Neural cell (in vitro differentiated cells): ENCODE data around the gene EEF2K. TPM values are rescaled to one million over a fixed set of nuclear protein-coding genes. Genes with fewer than 3 reads are reported as not detected.

ENCODE experiments used
- H2AFZ ChIP-seq: fragments of 200-600, 300-800 bp; sonication (generic), shearing (Covaris generic); 2 replicates; pipeline ENCODE4 v1.6.0; 2014; ENCODE audit warnings: low read depth, mild to moderate bottlenecking, antibody characterized with exemption, low read length, moderate library complexity
- H3F3A ChIP-seq: fragments of 200-600 bp; shearing (Covaris generic); 2 replicates; pipeline ENCODE4 v1.6.1; 2016; ENCODE audit warnings: mild to moderate bottlenecking, moderate library complexity, mixed read lengths, antibody characterized with exemption, low read length; ENCODE audit not compliant: insufficient read depth, poor library complexity, severe bottlenecking
- H3K27ac ChIP-seq: fragments of 200-600, 300-800 bp; sonication (generic), shearing (Covaris generic); 2 replicates; pipeline ENCODE4 v1.5.1; 2014; ENCODE audit warnings: mild to moderate bottlenecking, low read length, moderate library complexity
- H3K27me3 ChIP-seq: fragments of 300-800, 200-600 bp; sonication (generic), shearing (Covaris generic); 2 replicates; pipeline ENCODE4 v1.6.0; 2014; ENCODE audit warnings: mild to moderate bottlenecking, low read depth, low read length, moderate library complexity; ENCODE audit not compliant: insufficient read depth
- H3K36me3 ChIP-seq: fragments of 300-800, 200-600 bp; sonication (generic), shearing (Covaris generic); 2 replicates; pipeline ENCODE4 v1.5.1; 2014; ENCODE audit warnings: mild to moderate bottlenecking, antibody characterized with exemption, low read length, moderate library complexity; ENCODE audit not compliant: insufficient read depth
- H3K4me2 ChIP-seq: fragments of 300-800, 200-600 bp; sonication (generic), shearing (Covaris generic); 2 replicates; pipeline ENCODE4 v1.6.0; 2014; ENCODE audit warnings: mild to moderate bottlenecking, low read length
- H3K4me3 ChIP-seq: fragments of 300-800, 200-600 bp; sonication (generic), shearing (Covaris generic); 2 replicates; pipeline ENCODE4 v1.5.1; 2014; ENCODE audit warnings: mild to moderate bottlenecking, low read length, moderate library complexity
- H3K79me2 ChIP-seq: fragments of 200-600 bp; shearing (Covaris generic); replicated peaks from 2 replicates; pipeline ENCODE4 v1.6.0; 2014; ENCODE audit warnings: mild to moderate bottlenecking, low read length, moderate library complexity; ENCODE audit not compliant: insufficient read depth
- H3K9ac ChIP-seq: fragments of 300-800, 200-600 bp; sonication (generic), shearing (Covaris generic); 2 replicates; pipeline ENCODE4 v1.6.1; 2016; ENCODE audit warnings: mild to moderate bottlenecking, low read length, mixed read lengths
- H3K9me2 ChIP-seq: fragments of 200-600 bp; shearing (Covaris generic); 2 replicates; pipeline ENCODE4 v1.6.1; 2016; ENCODE audit warnings: mild to moderate bottlenecking, low read length, mixed read lengths; ENCODE audit not compliant: insufficient read depth
- H3K9me3 ChIP-seq: fragments of 200-600, 300-800 bp; sonication (generic), shearing (Covaris generic); 2 replicates; pipeline ENCODE4 v1.6.1; 2016; ENCODE audit warnings: mild to moderate bottlenecking, mixed run types, low read length, moderate library complexity, mixed read lengths
- H4K20me1 ChIP-seq: fragments of 200-600 bp; shearing (Covaris generic); 2 replicates; pipeline ENCODE4 v1.6.1; 2016; ENCODE audit warnings: mild to moderate bottlenecking, mixed run types; ENCODE audit not compliant: insufficient read depth
- CTCF ChIP-seq: fragments of 450-650 bp; IDR thresholded peaks from 2 replicates; pipeline ENCODE4 v1.5.1; 2014; ENCODE audit warnings: antibody characterized with exemption, mild to moderate bottlenecking, moderate library complexity; ENCODE audit not compliant: poor library complexity, severe bottlenecking
- EP300 ChIP-seq: fragments of 450-650 bp; conservative IDR thresholded peaks from 2 replicates; pipeline ENCODE4 v1.6.1; 2014; ENCODE audit warnings: antibody characterized with exemption, mild to moderate bottlenecking, moderate library complexity; ENCODE audit not compliant: poor library complexity, severe bottlenecking
- EZH2 ChIP-seq: fragments of 200-600, 300-800 bp; shearing (Covaris generic), sonication (generic); IDR thresholded peaks from 2 replicates; pipeline ENCODE4 v1.6.1; 2014; ENCODE audit warnings: antibody characterized with exemption, low read length, borderline replicate concordance, mild to moderate bottlenecking; ENCODE audit not compliant: insufficient read depth, poor library complexity, severe bottlenecking
- MXI1 ChIP-seq: fragments of 450-650 bp; conservative IDR thresholded peaks from 2 replicates; pipeline ENCODE4 v1.6.1; 2014; ENCODE audit warnings: antibody characterized with exemption, mild to moderate bottlenecking; ENCODE audit not compliant: poor library complexity, severe bottlenecking
- POLR2AphosphoS5 ChIP-seq: IDR thresholded peaks from 2 replicates; pipeline ENCODE4 v1.6.1; 2012
- RAD21 ChIP-seq: fragments of 450-650 bp; conservative IDR thresholded peaks from 2 replicates; pipeline ENCODE4 v1.6.1; 2014; ENCODE audit warnings: antibody characterized with exemption, mild to moderate bottlenecking, moderate library complexity
- REST ChIP-seq: IDR thresholded peaks from 2 replicates; pipeline ENCODE4 v1.6.1; 2012; ENCODE audit warnings: borderline replicate concordance
- SMC3 ChIP-seq: fragments of 450-650 bp; conservative IDR thresholded peaks from 2 replicates; pipeline ENCODE4 v1.6.1; 2014; ENCODE audit warnings: antibody characterized with exemption, mild to moderate bottlenecking, moderate library complexity; ENCODE audit not compliant: poor library complexity
- TAF1 ChIP-seq: IDR thresholded peaks from 2 replicates; pipeline ENCODE4 v1.6.1; 2012; ENCODE audit warnings: low read depth
- polyA plus RNA-seq: library from polyadenylated mRNA; depleted of rRNA; stranded (reverse); fragments of >200 nt; gene quantifications from 2 replicates; pipeline ENCODE4 v1.2.3, GENCODE V29; 2014

Gene EEF2K
- polyA plus RNA-seq, 1 donor from 2014 or later, result 7.2 TPM

GRCh38 chr16:22296225-22297113, 90.4 kb downstream of the EEF2K start (continued):
- no peak for TF ChIP-seq CTCF
- no peak for TF ChIP-seq MXI1

GRCh38 chr16:22297114-22297870, 91.2 kb downstream of the EEF2K start, which contains the start of gene POLR3E:
POLR3E (plus strand) TSS chr16:22297409; CDS start chr16:22302969, 5,560 bp downstream.
- peak within 1 kb of the TSS; percentile 90 for H3K9ac ChIP-seq
- peak within 1 kb of the TSS; percentile 60 for H2AFZ ChIP-seq
- H3K9me3 ChIP-seq, result no peaks in the 10 kb centered on the region
- no peaks in the 10 kb centered on the region for H3K36me3 ChIP-seq
- H3K27me3 ChIP-seq, result no peaks in the 10 kb centered on the region
- peaks cover 8% of the 10 kb centered on the region for H3K79me2 ChIP-seq
- peak within 1 kb of the TSS; percentile 54 for H3K4me2 ChIP-seq
- TF ChIP-seq RAD21, result peak; percentile 97
- peak; percentile 100 for TF ChIP-seq CTCF
- peak; percentile 87 for TF ChIP-seq SMC3
- peak; percentile 80 for TF ChIP-seq POLR2AphosphoS5
- peak; percentile 53 for TF ChIP-seq REST
- peak; percentile 96 for TF ChIP-seq MXI1
- peak; percentile 73 for TF ChIP-seq EP300
- TF ChIP-seq TAF1, result peak; percentile 60
- no peak for TF ChIP-seq EZH2
- no peaks in the 10 kb centered on the region for H4K20me1 ChIP-seq
- no peaks in the 10 kb centered on the region for H3K9me2 ChIP-seq
- H3K4me3 ChIP-seq, result peak within 1 kb of the TSS; percentile 98
- H3K27ac ChIP-seq, result peak within 1 kb of the TSS; percentile 94
- no peaks in the 10 kb centered on the region for H3F3A ChIP-seq
